T follicular helper cell (primary cell): ENCODE data around the gene RAB9A.
"Not testable (repeated sequence)": the region's sequence is repeated elsewhere in the genome, so short reads cannot be mapped to it uniquely, and the experiment has no call there.

Experiments used
- DNase-seq: peaks from one replicate; pipeline ENCODE4 v3.0.0-alpha.2; 2020; ENCODE audit warnings: low read depth
- total RNA-seq, 2 experiments: gene quantifications; one replicate each; lab custom pipeline; 2026; lab: John Stamatoyannopoulos, UW

The RAB9A gene
- total RNA-seq = 27.6 to 38.9 reads per million in 2 experiments

- DNase-seq = peak; percentile 79
Measured at GRCh38 chrX:13688958-13689740, at the start of gene RAB9A. Gene RAB9A, plus strand, starts transcription at chrX:13689128. Its CDS starts 19,619 bp downstream, at chrX:13708747.

- not testable (repeated sequence) for DNase-seq
Measured at GRCh38 chrX:13641684-13642083, 47.2 kb upstream of the RAB9A start.

- DNase-seq = no peak
Measured at GRCh38 chrX:13645464-13646153, 43.3 kb upstream of the RAB9A start.

GRCh38 chrX:13646154-13646549 is 42.8 kb upstream of the RAB9A start:
- DNase-seq = peak; percentile 9

GRCh38 chrX:13647709-13648212 is 41.2 kb upstream of the RAB9A start:
- peak; percentile 57 for DNase-seq

- DNase-seq = not testable (repeated sequence)
Measured at GRCh38 chrX:13648336-13648735, 40.6 kb upstream of the RAB9A start.

GRCh38 chrX:13649838-13650237 is 39.1 kb upstream of the RAB9A start:
- no peak for DNase-seq

- DNase-seq = no peak
Measured at GRCh38 chrX:13650318-13650717, 38.6 kb upstream of the RAB9A start.

- no peak for DNase-seq
Measured at GRCh38 chrX:13651150-13651549, 37.8 kb upstream of the RAB9A start.

GRCh38 chrX:13652287-13652793 is 36.6 kb upstream of the RAB9A start:
- no peak for DNase-seq

GRCh38 chrX:13652850-13653693 is 35.9 kb upstream of the RAB9A start, which contains the start of gene TCEANC:
Gene TCEANC, plus strand, starts transcription at chrX:13653141. Its CDS starts 9,368 bp downstream, at chrX:13662509.
- DNase-seq = peak; percentile 96

GRCh38 chrX:13654116-13654515 is 34.8 kb upstream of the RAB9A start:
- DNase-seq = no peak

GRCh38 chrX:13655674-13656073 is 33.3 kb upstream of the RAB9A start:
- DNase-seq = no peak

- no peak for DNase-seq
Measured at GRCh38 chrX:13658602-13659001, 30.3 kb upstream of the RAB9A start.

GRCh38 chrX:13659063-13659462 is 29.9 kb upstream of the RAB9A start:
- DNase-seq = no peak

- DNase-seq = no peak
Measured at GRCh38 chrX:13661735-13662288, 27.1 kb upstream of the RAB9A start.

- no peak for DNase-seq
Measured at GRCh38 chrX:13662355-13662791, 26.6 kb upstream of the RAB9A start.

GRCh38 chrX:13664020-13664419 is 24.9 kb upstream of the RAB9A start:
- no peak for DNase-seq

GRCh38 chrX:13666836-13667235 is 22.1 kb upstream of the RAB9A start:
- no peak for DNase-seq

- DNase-seq = no peak
Measured at GRCh38 chrX:13667919-13668318, 21.0 kb upstream of the RAB9A start.

- DNase-seq = peak; percentile 34
Measured at GRCh38 chrX:13669246-13669737, 19.6 kb upstream of the RAB9A start.
